Stimulated activated effector memory CD8-positive, alpha-beta T cell treated with anti-CD3 and anti-CD28 coated beads, Interleukin-12 subunit alpha, Interleukin-12 subunit beta, amount 100 ng/mL, for 72 hours (primary cell): ENCODE results near the gene CGB7.
A peak's percentile ranks its signal among the peaks of the same experiment; 100 is the strongest.

ENCODE experiments used
- ATAC-seq: fragments of 150-1000 bp; cut with Tn5 transposase; 2 replicates; pipeline ENCODE4 v1.10.0; 2021
- DNase-seq, 2 donors: peaks; one replicate each; pipeline ENCODE4 v3.0.0; 2021 to 2022; ENCODE audit warnings: low spot score in 2 of 2
- H3K27ac Mint-ChIP-seq: one replicate; pipeline ENCODE4 v1.8.0; 2022; ENCODE audit warnings: mild to moderate bottlenecking, mixed read lengths
- H3K36me3 Mint-ChIP-seq: one replicate; pipeline ENCODE4 v1.8.0; 2022; ENCODE audit warnings: mild to moderate bottlenecking, mixed read lengths
- H3K4me1 Mint-ChIP-seq: one replicate; pipeline ENCODE4 v1.8.0; 2022; ENCODE audit warnings: mixed read lengths
- H3K4me3 Mint-ChIP-seq: one replicate; pipeline ENCODE4 v1.8.0; 2022; ENCODE audit warnings: mild to moderate bottlenecking, mixed read lengths
- H3K9me3 Mint-ChIP-seq: one replicate; pipeline ENCODE4 v1.8.0; 2022; ENCODE audit warnings: mixed read lengths

CGB7 gene

GRCh38 chr19:49057636-49058234 lies at the start of gene CGB7:
Gene CGB7, minus strand, starts transcription at chr19:49057749. Its CDS starts 2,374 bp downstream, at chr19:49055375.
- ATAC-seq (peak; percentile 27), DNase-seq (peak in 1 of 2 donors; percentile 40)
- H3K27ac Mint-ChIP-seq = peak within 1 kb of the TSS; percentile 74

GRCh38 chr19:49106648-49107135 lies 49.1 kb upstream of the CGB7 start:
- no peaks in the 10 kb centered on the region for H3K9me3 Mint-ChIP-seq
- no peak overlapping the region for H3K4me3 Mint-ChIP-seq
- ATAC-seq (peak; percentile 69), DNase-seq (peak; percentile 57 to 76)
- peaks cover 76% of the 10 kb centered on the region for H3K36me3 Mint-ChIP-seq
- peak overlapping the region; percentile 84 for H3K27ac Mint-ChIP-seq
- H3K4me1 Mint-ChIP-seq = peaks cover 17% of the 10 kb centered on the region

More at GRCh38 chr19:49057636-49058234, at the start of gene CGB7:
- no peaks in the 10 kb centered on the region for H3K9me3 Mint-ChIP-seq
- no peaks in the 10 kb centered on the region for H3K36me3 Mint-ChIP-seq
- peaks cover 35% of the 10 kb centered on the region for H3K4me1 Mint-ChIP-seq
- H3K4me3 Mint-ChIP-seq = peak within 1 kb of the TSS; percentile 88

GRCh38 chr19:49104229-49104864 lies 46.8 kb upstream of the CGB7 start:
- DNase-seq (no peak), ATAC-seq (no peak)
- H3K27ac Mint-ChIP-seq = peak overlapping the region; percentile 58
- no peaks in the 10 kb centered on the region for H3K9me3 Mint-ChIP-seq
- no peak overlapping the region for H3K4me3 Mint-ChIP-seq
- peaks cover 29% of the 10 kb centered on the region for H3K4me1 Mint-ChIP-seq
- H3K36me3 Mint-ChIP-seq = peaks cover 98% of the 10 kb centered on the region

GRCh38 chr19:49103331-49104085 lies 46.0 kb upstream of the CGB7 start:
- Mint-ChIP-seq H3K4me1 (peaks cover 29% of the 10 kb centered on the region), H3K27ac (no peak overlapping the region), H3K4me3 (no peak overlapping the region), H3K36me3 (peaks cover 98% of the 10 kb centered on the region), H3K9me3 (no peaks in the 10 kb centered on the region)
- DNase-seq = no peak
- ATAC-seq = no peak

- no peaks in the 10 kb centered on the region for H3K9me3 Mint-ChIP-seq
- H3K27ac Mint-ChIP-seq = no peak overlapping the region
- ATAC-seq (no peak), DNase-seq (no peak)
- peaks cover 98% of the 10 kb centered on the region for H3K36me3 Mint-ChIP-seq
- no peak overlapping the region for H3K4me3 Mint-ChIP-seq
- H3K4me1 Mint-ChIP-seq = peaks cover 34% of the 10 kb centered on the region
Observed at GRCh38 chr19:49102303-49102702, 44.8 kb upstream of the CGB7 start.

GRCh38 chr19:49101160-49101559 lies 43.6 kb upstream of the CGB7 start:
- H3K4me3 Mint-ChIP-seq = no peak overlapping the region
- peaks cover 27% of the 10 kb centered on the region for H3K4me1 Mint-ChIP-seq
- H3K36me3 Mint-ChIP-seq = peaks cover 98% of the 10 kb centered on the region
- no peaks in the 10 kb centered on the region for H3K9me3 Mint-ChIP-seq
- no peak overlapping the region for H3K27ac Mint-ChIP-seq
- ATAC-seq = no peak
- DNase-seq = no peak

- ATAC-seq (no peak), DNase-seq (no peak)
- peaks cover 98% of the 10 kb centered on the region for H3K36me3 Mint-ChIP-seq
- H3K9me3 Mint-ChIP-seq = no peaks in the 10 kb centered on the region
- no peak overlapping the region for H3K4me3 Mint-ChIP-seq
- H3K27ac Mint-ChIP-seq = no peak overlapping the region
- H3K4me1 Mint-ChIP-seq = peaks cover 20% of the 10 kb centered on the region
Observed at GRCh38 chr19:49098795-49099194, 41.2 kb upstream of the CGB7 start.

GRCh38 chr19:49097453-49098288 lies 40.1 kb upstream of the CGB7 start:
- no peak overlapping the region for H3K27ac Mint-ChIP-seq
- DNase-seq (peak; percentile 66 to 84), ATAC-seq (peak; percentile 85)
- H3K4me3 Mint-ChIP-seq = no peak overlapping the region
- H3K36me3 Mint-ChIP-seq = peaks cover 98% of the 10 kb centered on the region
- no peaks in the 10 kb centered on the region for H3K9me3 Mint-ChIP-seq
- peaks cover 20% of the 10 kb centered on the region for H3K4me1 Mint-ChIP-seq

- H3K27ac Mint-ChIP-seq = no peak overlapping the region
- ATAC-seq (no peak), DNase-seq (no peak)
- H3K4me3 Mint-ChIP-seq = no peak overlapping the region
- peaks cover 31% of the 10 kb centered on the region for H3K4me1 Mint-ChIP-seq
- peaks cover 100% of the 10 kb centered on the region for H3K36me3 Mint-ChIP-seq
- no peaks in the 10 kb centered on the region for H3K9me3 Mint-ChIP-seq
Observed at GRCh38 chr19:49094505-49095482, 37.2 kb upstream of the CGB7 start.

- peak overlapping the region; percentile 37 for H3K27ac Mint-ChIP-seq
Observed at GRCh38 chr19:49092686-49093085, 35.1 kb upstream of the CGB7 start.

GRCh38 chr19:49091391-49092038 lies 34.0 kb upstream of the CGB7 start:
- DNase-seq (no peak), ATAC-seq (peak; percentile 69)
- Mint-ChIP-seq H3K4me3 (no peak overlapping the region), H3K27ac (peak overlapping the region; percentile 74), H3K36me3 (peaks cover 100% of the 10 kb centered on the region), H3K4me1 (peaks cover 35% of the 10 kb centered on the region), H3K9me3 (no peaks in the 10 kb centered on the region)

More at GRCh38 chr19:49092686-49093085, 35.1 kb upstream of the CGB7 start:
- ATAC-seq = no peak
- Mint-ChIP-seq H3K9me3 (no peaks in the 10 kb centered on the region), H3K36me3 (peaks cover 100% of the 10 kb centered on the region), H3K4me1 (peaks cover 30% of the 10 kb centered on the region), H3K4me3 (no peak overlapping the region)
- no peak for DNase-seq

- Mint-ChIP-seq H3K4me1 (peaks cover 39% of the 10 kb centered on the region), H3K36me3 (peaks cover 67% of the 10 kb centered on the region), H3K4me3 (peak overlapping the region; percentile 99), H3K9me3 (no peaks in the 10 kb centered on the region), H3K27ac (peak overlapping the region; percentile 93)
- DNase-seq (no peak), ATAC-seq (no peak)
Observed at GRCh38 chr19:49086296-49086695, 28.7 kb upstream of the CGB7 start.

- peaks cover 35% of the 10 kb centered on the region for H3K4me1 Mint-ChIP-seq
- no peak for ATAC-seq
Observed at GRCh38 chr19:49085868-49086232, 28.3 kb upstream of the CGB7 start.

More at GRCh38 chr19:49085868-49086232, 28.3 kb upstream of the CGB7 start:
- peak overlapping the region; percentile 93 for H3K27ac Mint-ChIP-seq
- no peaks in the 10 kb centered on the region for H3K9me3 Mint-ChIP-seq
- H3K36me3 Mint-ChIP-seq = peaks cover 62% of the 10 kb centered on the region
- no peak for DNase-seq
- peak overlapping the region; percentile 99 for H3K4me3 Mint-ChIP-seq
